ENCODE data around the gene FBXL3.
"Not testable (repeated sequence)": the region's sequence is repeated elsewhere in the genome, so short reads cannot be mapped to it uniquely, and the experiment has no call there.

FBXL3 gene

DNA sequence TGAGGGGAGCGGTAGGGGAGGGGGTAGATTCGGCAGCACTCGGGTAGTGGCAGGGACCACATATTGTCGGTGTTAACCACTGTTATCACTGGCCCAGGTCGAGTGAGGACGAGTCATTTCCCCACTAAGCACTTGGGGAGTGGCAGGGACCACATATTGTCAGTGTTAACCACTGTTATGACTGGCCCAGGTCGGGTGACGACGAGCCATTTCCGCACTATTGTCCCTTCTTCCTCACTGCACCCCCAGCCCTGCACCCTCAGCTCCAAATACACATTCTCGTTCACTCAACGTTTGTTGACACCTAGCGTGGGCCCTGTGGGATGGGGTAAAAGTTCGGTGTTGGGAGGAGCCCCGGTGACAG is 35.5 kb downstream of the FBXL3 start:
- peak; percentile 29 to 37 for DNase-seq (ENCODE audit: low read depth in 1 of 2, low spot score in 1 of 2)

DNA sequence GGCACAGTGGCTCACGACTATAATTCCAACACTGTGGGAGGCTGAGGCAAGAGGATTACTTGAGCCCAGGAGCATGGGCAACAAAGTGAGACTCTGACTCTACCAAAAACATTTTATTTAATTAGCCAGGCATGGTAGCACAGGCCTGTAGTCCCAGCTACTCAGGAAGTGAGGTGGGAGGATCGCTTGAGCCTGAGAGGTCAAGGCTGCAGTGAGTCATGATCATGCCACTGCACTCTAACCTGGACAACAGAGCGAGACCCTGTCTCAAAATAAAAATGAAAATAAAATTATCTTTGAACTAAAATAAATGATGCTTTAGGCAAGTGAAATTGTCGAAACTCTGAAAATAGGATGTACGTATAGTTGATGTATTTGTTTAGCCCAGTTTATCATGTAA is 43.3 kb downstream of the FBXL3 start:
- DNase-seq (ENCODE audit: low read depth in 1 of 2, low spot score in 1 of 2) = no peak

DNA sequence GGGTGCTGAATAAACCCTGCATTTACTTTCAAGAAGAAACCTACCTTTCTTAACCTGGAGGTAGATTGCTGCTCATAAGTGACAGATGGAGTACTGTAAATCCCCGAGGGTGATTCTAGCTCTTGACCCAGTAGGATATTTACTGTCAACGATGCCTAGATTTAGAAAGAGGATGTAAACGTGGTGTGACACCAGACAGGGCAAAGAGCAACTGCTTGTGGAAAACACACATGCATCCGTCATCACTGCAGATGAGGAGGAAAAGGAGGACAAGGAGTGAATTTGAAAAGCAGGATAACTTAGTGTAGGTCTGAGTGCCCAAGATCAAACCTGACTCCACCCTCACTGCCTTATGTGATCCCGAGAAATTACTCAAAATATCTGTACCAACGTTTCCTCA is 44.9 kb downstream of the FBXL3 start:
- DNase-seq (ENCODE audit: low read depth in 1 of 2, low spot score in 1 of 2) = no peak

DNA sequence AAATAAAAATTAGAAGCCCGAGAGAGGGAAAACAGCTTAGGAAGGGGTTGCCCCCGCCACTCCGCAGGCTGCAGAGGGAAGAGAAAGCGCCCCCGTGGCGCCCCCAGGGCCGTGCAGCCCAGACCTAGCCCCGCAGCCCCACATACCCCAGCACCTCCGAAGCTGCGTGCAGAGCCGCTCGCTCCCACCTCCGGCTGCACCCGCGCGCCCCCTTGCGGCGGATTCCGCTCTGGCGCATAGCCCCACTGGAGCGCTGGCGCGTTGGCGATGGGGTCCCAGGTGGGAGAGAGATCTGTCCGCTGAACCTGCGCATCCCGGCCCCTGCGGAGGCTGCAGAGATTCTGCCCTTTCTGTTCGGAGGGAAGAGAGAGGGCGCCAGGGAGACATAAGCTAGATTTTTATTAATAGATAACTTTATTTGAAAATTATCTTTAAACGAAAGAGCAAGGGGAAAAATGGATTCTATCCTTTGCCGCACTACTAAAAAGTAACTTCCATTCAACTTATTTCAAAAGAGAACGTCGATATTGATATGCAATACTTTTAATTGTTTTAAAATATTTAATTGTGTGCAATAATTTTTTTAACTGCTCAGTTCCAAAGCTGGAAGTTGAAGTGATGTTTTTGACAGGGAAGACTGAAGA is 46.8 kb downstream of the FBXL3 start:
- peak; percentile 75 to 85 for DNase-seq (ENCODE audit: low read depth in 1 of 2, low spot score in 1 of 2)

DNA sequence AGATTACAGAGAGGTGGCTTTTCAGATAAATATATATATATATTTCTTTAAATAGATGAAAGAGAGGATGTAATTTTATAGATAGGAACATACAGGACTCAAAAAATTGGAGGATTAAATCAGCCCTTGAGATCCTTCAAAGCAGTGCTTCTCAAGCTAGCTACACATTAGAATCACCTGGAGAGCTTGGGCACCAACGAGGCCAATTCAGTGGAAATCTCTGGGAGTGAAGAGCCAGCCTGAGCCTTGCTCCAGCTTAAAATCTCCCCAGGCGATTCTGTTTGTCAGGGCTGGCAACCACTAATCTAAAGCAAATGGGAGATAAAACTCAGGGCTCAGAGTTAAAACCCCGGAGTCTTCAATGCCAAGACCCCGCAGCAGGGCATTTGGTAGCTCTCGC is 50.0 kb downstream of the FBXL3 start:
- DNase-seq (ENCODE audit: low read depth in 1 of 2, low spot score in 1 of 2) = no peak

DNA sequence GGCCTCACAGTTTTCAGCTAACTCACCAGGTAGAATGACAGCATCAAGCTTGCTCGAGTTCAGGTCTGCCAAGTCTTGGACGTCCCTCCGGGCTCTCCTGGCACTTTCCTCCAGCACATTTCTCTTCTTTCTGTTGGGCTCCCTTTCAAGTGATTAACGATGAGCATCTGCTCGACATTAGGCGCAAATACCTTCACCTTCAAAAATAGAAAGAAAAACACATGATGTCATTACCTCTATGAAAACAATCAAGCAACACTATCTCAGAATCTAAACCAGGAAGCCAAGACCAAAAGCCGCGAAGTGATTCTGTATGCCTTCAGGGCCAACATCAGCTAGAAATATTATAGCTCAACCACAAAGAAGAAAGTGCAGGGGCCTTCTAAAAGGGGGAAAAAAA is 50.5 kb downstream of the FBXL3 start:
- DNase-seq (ENCODE audit: low read depth in 1 of 2, low spot score in 1 of 2) = no peak

DNA sequence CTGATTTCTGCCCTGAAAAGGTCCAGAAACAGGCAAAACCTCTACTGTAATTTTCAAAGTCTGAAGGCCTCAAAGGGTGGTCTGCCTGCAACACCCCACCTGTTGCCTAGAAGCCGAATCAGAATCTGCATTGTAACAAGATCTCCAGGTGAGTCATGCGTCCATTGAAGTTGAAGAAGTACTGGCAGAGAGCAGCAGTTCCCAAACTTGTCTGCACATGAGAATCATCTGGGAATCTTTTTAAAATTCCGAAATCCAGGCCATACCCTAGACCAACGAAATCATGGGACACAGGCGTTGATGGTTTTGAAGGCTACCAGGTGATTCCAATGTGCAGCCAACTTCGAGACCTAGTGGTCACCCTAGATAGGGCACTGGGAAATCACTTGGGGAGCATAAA is 51.1 kb downstream of the FBXL3 start:
- DNase-seq (ENCODE audit: low read depth in 1 of 2, low spot score in 1 of 2) = no peak

DNA sequence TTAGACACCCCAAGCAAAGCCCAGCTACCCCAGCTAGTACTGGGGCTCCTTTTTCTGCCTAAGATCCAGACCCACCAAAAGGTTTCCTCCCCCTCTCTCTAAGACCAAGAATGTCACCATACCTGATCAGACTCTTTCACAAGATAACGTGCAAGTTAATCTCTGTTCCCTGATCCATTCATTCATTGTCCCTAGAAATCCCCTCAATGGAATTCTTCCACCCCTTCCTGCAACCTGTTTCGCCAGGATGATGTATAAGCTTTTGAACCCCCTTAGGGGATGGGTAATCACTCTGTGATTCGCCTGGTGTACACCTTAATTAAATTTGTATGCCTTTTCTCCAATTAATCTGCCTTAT is 52.4 kb downstream of the FBXL3 start:
- no peak for DNase-seq (ENCODE audit: low read depth in 1 of 2, low spot score in 1 of 2)

DNA sequence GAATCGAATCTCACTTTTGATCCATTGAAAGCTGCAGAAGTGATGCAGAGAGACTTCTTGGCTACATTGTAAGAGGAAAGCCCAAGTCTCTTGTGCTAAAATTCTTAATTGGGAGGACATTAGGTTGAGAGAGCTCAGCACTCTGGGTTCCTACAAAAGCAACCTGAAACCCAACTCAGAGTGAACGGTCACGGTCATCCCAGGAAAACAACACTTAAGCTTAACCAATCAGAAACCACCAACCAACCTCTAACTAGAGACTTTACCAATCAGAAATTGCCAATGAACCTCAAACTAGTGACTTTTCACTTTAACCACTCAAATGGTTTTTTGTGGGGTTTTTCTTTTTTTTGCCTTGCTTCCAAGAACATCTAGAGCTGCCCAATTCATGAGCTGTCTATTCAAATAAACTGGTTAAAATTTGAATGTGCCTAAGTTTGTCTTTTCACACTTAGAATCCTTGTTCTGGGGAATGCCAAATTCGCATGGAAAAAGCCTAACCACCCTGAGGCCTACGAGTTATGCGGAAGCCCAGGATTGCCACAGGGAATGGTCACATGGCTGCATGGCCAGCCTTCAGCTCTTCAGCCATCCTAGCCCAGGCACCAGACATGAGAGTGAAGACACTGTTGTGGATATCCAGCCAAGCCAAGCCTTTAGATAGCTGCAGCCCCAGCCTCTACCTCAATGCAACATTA is 52.9 kb downstream of the FBXL3 start:
- DNase-seq (ENCODE audit: low read depth in 1 of 2, low spot score in 1 of 2) = no peak

DNA sequence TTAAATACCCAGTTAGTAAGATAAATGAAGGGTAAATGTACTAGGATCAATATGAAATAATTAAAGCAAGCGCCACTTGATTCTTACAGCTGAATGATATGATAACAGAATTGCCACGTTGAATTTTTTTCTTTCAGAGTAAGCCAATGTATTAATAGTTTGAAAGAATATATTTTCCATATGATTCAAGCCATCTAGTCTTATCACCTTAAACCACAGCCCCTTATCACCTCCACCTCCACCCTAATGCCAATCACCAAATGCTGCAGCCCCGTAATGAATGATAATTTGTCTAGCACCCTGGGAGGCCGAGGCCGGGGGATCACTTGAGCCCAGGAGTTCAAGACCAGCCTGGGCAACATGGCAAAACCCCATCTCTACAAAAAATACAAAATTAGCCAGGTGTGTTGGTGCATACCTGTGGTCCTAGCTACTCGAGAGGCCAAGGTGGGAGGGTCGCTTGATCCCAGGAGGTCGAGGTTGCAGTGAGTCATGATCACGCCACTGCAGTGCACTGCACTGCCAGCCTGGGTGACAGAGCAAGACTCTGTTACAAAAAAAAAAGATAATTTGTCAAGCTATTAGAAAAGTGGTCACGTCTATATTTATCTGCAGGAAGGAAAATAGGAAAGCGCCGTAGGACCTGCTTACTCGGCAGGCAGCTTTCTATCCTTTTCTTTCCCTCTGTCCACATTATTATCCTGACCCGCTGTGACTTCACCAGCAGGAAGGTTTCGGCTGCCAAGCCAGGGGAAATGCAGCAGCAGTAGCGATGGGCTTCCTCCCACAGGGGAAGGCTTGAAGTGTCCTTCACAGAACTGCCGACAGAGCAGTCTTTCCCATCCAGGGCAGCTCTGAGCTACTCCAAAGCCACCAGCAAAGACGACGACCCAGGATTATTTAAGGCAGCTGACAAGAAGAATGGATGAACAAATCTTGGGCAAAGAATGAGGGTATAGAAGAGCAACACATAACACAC is 54.8 kb downstream of the FBXL3 start:
- no peak for DNase-seq (ENCODE audit: low read depth in 1 of 2, low spot score in 1 of 2)

DNA sequence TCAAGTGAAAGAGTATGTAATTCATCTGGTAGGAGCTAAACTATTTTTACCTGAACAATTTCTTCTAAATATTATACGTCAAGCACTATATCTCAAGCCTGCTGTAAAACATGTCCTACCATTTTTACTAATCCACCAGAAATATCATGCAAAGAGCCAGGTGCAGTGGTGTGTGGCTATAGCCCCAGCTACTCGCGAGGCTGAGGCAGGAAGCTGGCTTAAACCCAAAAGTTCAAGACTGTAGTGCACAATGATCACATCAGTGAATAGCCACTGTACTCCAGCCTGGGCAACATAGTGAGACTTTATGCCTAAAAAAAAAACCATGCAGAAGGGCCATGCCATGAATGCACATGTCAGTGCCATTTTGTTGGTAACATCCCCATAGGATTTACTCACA is 55.7 kb downstream of the FBXL3 start:
- DNase-seq (ENCODE audit: low read depth in 1 of 2, low spot score in 1 of 2) = no peak

DNA sequence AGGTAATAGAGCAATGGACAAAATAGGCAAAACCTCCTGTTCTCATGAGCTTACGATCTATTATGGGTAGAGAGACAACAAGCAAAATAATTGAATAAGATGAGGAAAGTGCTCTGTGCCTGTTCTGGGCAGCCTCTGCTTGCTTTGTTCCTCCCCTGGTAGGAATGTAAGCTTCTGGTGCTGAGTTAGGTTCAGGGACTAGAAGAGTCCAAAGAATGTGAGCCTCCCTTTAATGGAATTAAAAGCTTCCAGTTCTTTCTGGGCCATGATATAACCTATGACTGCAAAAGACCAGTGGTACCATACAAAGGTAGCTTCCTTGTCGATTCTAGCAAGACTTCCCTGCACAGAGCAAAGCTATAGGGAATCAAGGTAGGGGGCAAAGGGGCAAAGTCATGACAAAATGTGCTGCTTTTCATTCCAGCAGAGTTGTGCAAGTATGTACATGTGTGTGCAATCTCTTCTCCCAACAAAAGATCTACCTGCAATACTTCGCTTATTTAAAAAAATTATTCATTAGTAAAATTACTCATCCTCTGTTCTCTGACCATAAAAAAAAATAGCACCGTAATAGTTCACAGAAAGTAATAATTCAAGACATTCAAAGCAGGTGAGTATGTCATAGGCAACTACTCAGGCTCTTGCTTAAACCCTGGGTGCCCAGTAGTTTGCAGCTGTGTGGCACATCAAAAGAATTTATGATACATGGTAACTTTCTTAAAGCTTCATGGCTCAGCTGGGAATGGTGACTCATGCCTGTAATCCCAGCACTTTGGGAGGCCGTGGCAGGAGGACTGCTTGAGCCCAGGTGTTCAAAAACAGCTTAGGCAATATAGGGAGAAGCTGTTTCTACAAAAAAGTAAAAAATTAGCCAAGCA is 57.2 kb downstream of the FBXL3 start:
- DNase-seq (ENCODE audit: low read depth in 1 of 2, low spot score in 1 of 2) = no peak

DNA sequence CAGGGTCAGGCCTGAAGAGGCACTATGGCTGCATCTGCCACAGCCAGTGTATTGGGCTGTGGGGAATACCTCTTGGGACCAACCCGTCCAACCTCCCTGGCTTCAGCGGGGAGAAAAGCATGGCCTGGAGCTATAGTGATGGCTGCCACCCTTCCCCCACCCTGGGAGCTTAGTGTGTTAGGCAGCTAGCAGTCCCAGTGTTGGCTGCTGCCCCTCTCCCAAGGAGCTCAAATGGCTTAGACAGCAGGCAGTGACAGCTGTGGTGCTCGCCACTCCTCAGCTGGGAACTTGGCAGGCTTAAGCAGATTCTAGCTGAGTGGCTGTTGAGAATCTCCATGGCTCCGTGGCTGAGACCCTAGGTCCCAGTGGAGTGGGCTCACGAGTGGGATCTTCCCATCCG is 58.9 kb downstream of the FBXL3 start:
- no peak for DNase-seq (ENCODE audit: low read depth in 1 of 2, low spot score in 1 of 2)

DNA sequence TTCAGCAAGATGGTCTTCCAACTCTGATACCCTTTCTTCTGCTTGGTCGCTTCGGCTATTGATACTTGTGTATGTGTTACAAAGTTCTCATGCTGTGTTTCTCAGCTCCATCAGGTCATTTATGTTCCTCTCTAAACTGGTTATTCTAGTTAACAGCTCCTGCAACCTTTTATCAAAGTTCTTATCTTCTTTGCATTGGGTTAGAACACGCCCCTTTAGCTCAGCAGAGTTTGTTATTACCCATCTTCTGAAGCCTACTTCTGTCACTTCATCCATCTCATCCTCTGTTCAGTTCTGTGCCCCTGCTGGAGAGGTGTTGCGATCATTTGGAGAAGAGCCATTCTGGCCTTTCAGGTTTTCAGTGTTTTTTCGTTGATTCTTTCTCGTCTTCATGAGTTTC is 59.9 kb downstream of the FBXL3 start:
- no peak for DNase-seq (ENCODE audit: low read depth in 1 of 2, low spot score in 1 of 2)

DNA sequence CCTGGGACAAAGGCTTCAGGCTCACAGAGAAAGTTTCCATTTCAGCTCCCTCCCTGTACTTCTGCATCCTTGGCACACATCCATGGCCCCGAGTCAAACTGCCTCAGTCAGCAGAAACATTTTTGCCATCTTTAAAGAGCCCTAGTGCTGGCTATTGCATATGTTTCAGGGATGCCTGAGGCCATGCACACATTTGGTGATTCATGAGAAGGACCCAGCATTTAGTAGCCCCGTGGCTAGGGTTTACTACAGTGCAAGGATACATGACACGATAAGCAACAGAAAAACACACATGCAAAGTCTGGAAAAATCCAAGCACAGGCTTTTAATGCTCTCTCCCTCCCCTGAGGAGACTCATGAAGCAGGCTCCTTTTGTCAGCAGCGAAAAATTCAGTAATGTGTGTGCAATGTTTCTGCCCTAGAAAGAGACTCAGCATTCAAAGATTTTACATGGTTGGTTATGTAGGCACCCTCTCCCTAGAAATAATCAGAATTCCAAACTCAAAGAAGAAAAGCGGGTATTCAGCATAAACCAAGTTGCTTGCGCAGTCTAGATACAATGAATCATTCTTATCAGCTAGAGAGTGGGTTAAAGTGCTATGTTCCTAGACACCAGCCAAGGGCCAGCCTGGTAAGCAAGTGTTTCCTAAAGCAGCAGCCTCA is 61.1 kb downstream of the FBXL3 start:
- DNase-seq (ENCODE audit: low read depth in 1 of 2, low spot score in 1 of 2) = no peak

DNA sequence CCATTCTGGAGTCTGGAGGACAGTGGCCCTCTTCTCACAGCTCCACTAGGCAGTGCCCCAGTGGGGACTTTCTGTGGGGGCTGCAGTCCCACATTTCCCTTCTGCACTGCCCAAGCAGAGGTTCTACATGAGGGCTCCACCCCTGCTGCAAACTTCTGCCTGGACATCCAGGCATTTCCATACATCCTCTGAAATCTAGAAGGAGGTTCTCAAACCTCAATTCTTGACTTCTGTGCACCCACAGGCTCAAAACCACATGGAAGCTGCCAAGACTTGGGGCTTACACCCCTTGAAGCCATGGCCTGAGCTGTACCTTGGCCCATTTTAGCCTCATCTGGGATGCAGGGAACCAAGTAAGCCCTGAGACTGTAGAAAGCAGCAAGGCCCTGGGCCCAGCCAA is 67.2 kb downstream of the FBXL3 start:
- DNase-seq (ENCODE audit: low read depth in 1 of 2, low spot score in 1 of 2) = not testable (repeated sequence)

DNA sequence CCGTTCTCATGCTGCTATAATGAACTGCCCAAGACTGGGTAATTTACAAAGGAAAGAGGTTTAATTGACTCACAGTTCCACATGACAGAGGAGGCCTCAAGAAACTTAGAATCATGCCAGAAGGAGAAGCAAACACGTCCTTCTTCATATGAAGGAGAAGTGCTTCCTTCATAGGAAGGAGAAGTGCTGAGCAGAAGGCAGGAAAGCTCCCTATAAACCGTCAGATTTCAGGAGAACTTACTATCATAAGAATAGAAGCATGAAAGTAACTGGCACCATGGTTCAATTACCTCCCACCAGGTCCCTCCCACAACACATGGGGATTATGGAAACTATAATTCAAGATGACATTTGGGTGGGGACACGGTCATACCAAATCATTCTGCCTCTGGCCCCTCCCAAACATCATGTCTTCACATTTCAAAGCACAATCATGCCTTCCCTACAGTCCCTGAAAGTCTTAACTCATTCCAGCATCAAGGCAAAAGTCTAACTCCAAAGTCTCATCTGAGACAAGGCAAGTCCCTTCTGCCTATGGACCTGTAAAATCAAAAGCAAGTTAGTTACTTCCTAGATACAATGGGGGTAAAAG is 68.0 kb downstream of the FBXL3 start:
- no peak for DNase-seq (ENCODE audit: low read depth in 1 of 2, low spot score in 1 of 2)

DNA sequence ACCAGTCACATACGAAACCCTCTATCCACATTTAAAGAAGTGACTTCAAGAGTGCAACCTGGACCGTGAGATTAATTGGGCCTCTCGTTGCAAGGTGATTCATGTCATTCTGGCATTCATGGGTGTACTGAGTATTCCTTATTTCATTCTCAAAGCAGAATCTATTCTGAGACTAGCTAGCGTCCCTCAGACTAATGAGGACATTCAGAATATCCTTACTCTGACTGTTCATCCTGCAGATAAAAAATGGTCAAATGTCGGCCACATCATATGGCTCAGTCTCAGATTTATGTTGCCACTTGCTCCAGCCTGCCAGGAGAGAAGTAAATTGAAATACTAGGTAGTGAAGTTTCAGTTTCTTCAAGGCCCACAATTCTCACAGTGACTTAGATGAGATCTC is 71.3 kb downstream of the FBXL3 start:
- DNase-seq (ENCODE audit: low read depth in 1 of 2, low spot score in 1 of 2) = no peak
